H7 (cell line): ENCODE data around the gene CES1. TPM values are rescaled to one million over a fixed set of nuclear protein-coding genes. Genes with fewer than 3 reads are reported as not detected.
"Not testable (repeated sequence)": the region's sequence is repeated elsewhere in the genome, so short reads cannot be mapped to it uniquely, and the experiment has no call there.

Source experiments
- DNase-seq: peaks from one replicate; pipeline ENCODE4 v3.0.0; 2012
- H3K27me3 ChIP-seq: 2 replicates; pipeline ENCODE4 v1.6.0; 2011; ENCODE audit warnings: mild to moderate bottlenecking, low read length; ENCODE audit not compliant: control insufficient read depth, insufficient read depth
- H3K36me3 ChIP-seq: replicated peaks from 2 replicates; pipeline ENCODE4 v1.5.1; 2011; ENCODE audit warnings: low read length; ENCODE audit not compliant: control insufficient read depth, insufficient read depth
- H3K4me3 ChIP-seq: 2 replicates; pipeline ENCODE4 v1.5.1; 2011; ENCODE audit warnings: low read depth, mild to moderate bottlenecking, control low read depth, low read length, moderate library complexity; ENCODE audit not compliant: insufficient read depth
- total RNA-seq: library from RNA; depleted of rRNA; stranded (reverse); fragments of >200 nt; shearing (Covaris generic); gene quantifications from 2 replicates; pipeline ENCODE4 v1.2.3, GENCODE V29; 2014; rRNA removed

CES1 gene
- 0.44 TPM in 1 of 2 replicates, not detected in the other for total RNA-seq

- Histone ChIP-seq H3K27me3 (no peaks in the 10 kb centered on the region), H3K4me3 (no peak within 1 kb of the TSS), H3K36me3 (no peaks in the 10 kb centered on the region)
- no peak for DNase-seq
These were observed at the start of gene CES1 for GRCh38 chr16:55832773-55833691. Gene CES1, minus strand, starts transcription at chr16:55833096. Its CDS starts 41 bp downstream, at chr16:55833055.

- DNase-seq: peak; percentile 13
- H3K4me3 ChIP-seq: no peak overlapping the region
- no peaks in the 10 kb centered on the region for H3K36me3 ChIP-seq
- H3K27me3 ChIP-seq: no peaks in the 10 kb centered on the region
These were observed 44.0 kb upstream of the CES1 start for GRCh38 chr16:55876854-55877253.

- DNase-seq: no peak
- H3K4me3 ChIP-seq: no peak within 1 kb of the TSS
- H3K36me3 ChIP-seq: no peaks in the 10 kb centered on the region
- no peaks in the 10 kb centered on the region for H3K27me3 ChIP-seq
These were observed 42.4 kb upstream of the CES1 start, which contains the start of gene CES5A for GRCh38 chr16:55875273-55875672. Gene CES5A, minus strand, starts transcription at chr16:55875373. Its CDS starts 152 bp downstream, at chr16:55875221.

GRCh38 chr16:55873122-55873521 lies 40.2 kb upstream of the CES1 start:
- DNase-seq: no peak
- Histone ChIP-seq H3K36me3 (no peaks in the 10 kb centered on the region), H3K4me3 (no peak overlapping the region), H3K27me3 (no peaks in the 10 kb centered on the region)

- Histone ChIP-seq H3K4me3 (no peak overlapping the region), H3K27me3 (no peaks in the 10 kb centered on the region), H3K36me3 (no peaks in the 10 kb centered on the region)
- no peak for DNase-seq
These were observed 39.2 kb upstream of the CES1 start for GRCh38 chr16:55872130-55872529.

GRCh38 chr16:55871411-55872038 lies 38.6 kb upstream of the CES1 start:
- Histone ChIP-seq H3K36me3 (no peaks in the 10 kb centered on the region), H3K4me3 (no peak overlapping the region), H3K27me3 (no peaks in the 10 kb centered on the region)
- DNase-seq: no peak

GRCh38 chr16:55868980-55869379 lies 36.1 kb upstream of the CES1 start:
- no peak overlapping the region for H3K4me3 ChIP-seq
- DNase-seq: no peak
- no peaks in the 10 kb centered on the region for H3K27me3 ChIP-seq
- H3K36me3 ChIP-seq: no peaks in the 10 kb centered on the region

GRCh38 chr16:55868137-55868536 lies 35.2 kb upstream of the CES1 start:
- no peak overlapping the region for H3K4me3 ChIP-seq
- H3K27me3 ChIP-seq: no peaks in the 10 kb centered on the region
- DNase-seq: no peak
- H3K36me3 ChIP-seq: no peaks in the 10 kb centered on the region

GRCh38 chr16:55861288-55861687 lies 28.4 kb upstream of the CES1 start:
- Histone ChIP-seq H3K36me3 (no peaks in the 10 kb centered on the region), H3K4me3 (no peak overlapping the region), H3K27me3 (no peaks in the 10 kb centered on the region)
- DNase-seq: no peak

- H3K36me3 ChIP-seq, DNase-seq, H3K4me3 ChIP-seq: not testable (repeated sequence)
These were observed 24.8 kb upstream of the CES1 start for GRCh38 chr16:55857650-55858049.

GRCh38 chr16:55856950-55857349 lies 24.1 kb upstream of the CES1 start:
- DNase-seq: no peak
- Histone ChIP-seq H3K27me3 (no peaks in the 10 kb centered on the region), H3K36me3 (no peaks in the 10 kb centered on the region), H3K4me3 (no peak overlapping the region)

More at GRCh38 chr16:55857650-55858049, 24.8 kb upstream of the CES1 start:
- not testable (repeated sequence) for H3K27me3 ChIP-seq

- no peaks in the 10 kb centered on the region for H3K27me3 ChIP-seq
- no peak for DNase-seq
- H3K4me3 ChIP-seq: no peak overlapping the region
- no peaks in the 10 kb centered on the region for H3K36me3 ChIP-seq
These were observed 20.2 kb upstream of the CES1 start for GRCh38 chr16:55853114-55853513.

GRCh38 chr16:55849536-55849935 lies 16.6 kb upstream of the CES1 start:
- Histone ChIP-seq H3K4me3 (no peak overlapping the region), H3K27me3 (no peaks in the 10 kb centered on the region), H3K36me3 (no peaks in the 10 kb centered on the region)
- DNase-seq: no peak

- Histone ChIP-seq H3K36me3 (no peaks in the 10 kb centered on the region), H3K27me3 (no peaks in the 10 kb centered on the region), H3K4me3 (no peak overlapping the region)
- DNase-seq: no peak
These were observed 13.9 kb upstream of the CES1 start for GRCh38 chr16:55846598-55847346.
